GM23248 (cell line): ENCODE data around the gene MRPS26.

ENCODE experiments used
- EZH2 ChIP-seq: fragments of 200-600 bp; sonication (generic); IDR thresholded peaks from 2 replicates; pipeline ENCODE4 v1.6.1; 2018; ENCODE audit warnings: antibody characterized with exemption, mild to moderate bottlenecking; ENCODE audit not compliant: insufficient read depth, poor library complexity, severe bottlenecking
- EZH2phosphoT487 ChIP-seq: fragments of 200-600 bp; sonication (generic); IDR thresholded peaks from 2 replicates; pipeline ENCODE4 v1.6.1; 2018; ENCODE audit warnings: antibody characterized with exemption, moderate library complexity, mild to moderate bottlenecking, low read depth; ENCODE audit not compliant: insufficient read depth

GRCh38 chr20:3037654-3038053 is 8.2 kb upstream of the MRPS26 start:
- no peak for TF ChIP-seq EZH2
- no peak for TF ChIP-seq EZH2phosphoT487
